Heart left ventricle (tissue), 13 donors: Measurements from ENCODE around the gene FOXL2NB.
A peak's percentile ranks its signal among the peaks of the same experiment; 100 is the strongest.

Experiments used
- CTCF ChIP-seq, 12 donors: fragments of 200-600 bp; sonication (generic) in 4 of 12; IDR thresholded peaks; one replicate each; pipeline versions ENCODE4 v1.5.0 to v1.8.0; 2018 to 2022; ENCODE audit warnings: antibody characterized with exemption in 12 of 12, mild to moderate bottlenecking in 5 of 12
- POLR2A ChIP-seq, 2 donors: fragments of 450-650 bp; IDR thresholded peaks; one replicate each; pipeline ENCODE4 v1.6.1; 2017; ENCODE audit warnings: antibody characterized with exemption in 2 of 2, mild to moderate bottlenecking in 2 of 2, moderate library complexity in 2 of 2
- donor health status: ischemic (EF 13 %, LVEDD 7.1; RV severe dilation, severe dysfunction).
- donor health status: DM: no; HTN: yes; CAD: no.
- donor health status: DM: no; HTN: no; CAD: no.
- donor health status: ischemic (EF 25% LVEDD 6.9; RV normal size, moderate dysfunction).
- donor health status: ischemic (EF 25% LVEDD 5.7; RV mildly dilated, moderate dysfunction).
- donor health status: ischemic (EF 35%, LVEDD 5.7; RV mildly dilated, moderate dysfunction).
- donor health status: nonischemic (EF 11% LVEDD 7.7; RV severe dilation, severe dysfunction).
- donor health status: DM: yes; HTN: yes; CAD: no.
- donor health status: PGD.
- donor health status: ischemic (EF 29% LVEDD 5.4; RV normal size, mild dysfunction).
- donor health status: nonischemic (EF 23%, LVEDD 6.1; RV moderate dilation, normal function).

- TF ChIP-seq CTCF (IDR thresholded peaks at IDR 0.05) (peak in 1 of 12 donors; percentile 12), POLR2A (IDR thresholded peaks at IDR 0.05) (no peak)
These were observed 1.0 kb upstream of the FOXL2NB start for GRCh38 chr3:138945709-138946662.
